IPS DF 6.9 (cell line): ENCODE measurements around the gene ZNFX1.
"Not testable (repeated sequence)": the region's sequence is repeated elsewhere in the genome, so short reads cannot be mapped to it uniquely, and the experiment has no call there.

Experiments
- DNase-seq: peaks from one replicate; pipeline ENCODE4 v3.0.0-alpha.2; 2013; ENCODE audit warnings: low read depth, low spot score
- H3K27ac ChIP-seq: one replicate; pipeline ENCODE4 v1.5.1; 2013; ENCODE audit warnings: low read length, control low read depth
- H3K27me3 ChIP-seq: 2 replicates; pipeline ENCODE4 v1.6.1; 2013; ENCODE audit warnings: mild to moderate bottlenecking, low read length; ENCODE audit not compliant: control insufficient read depth, insufficient read depth
- H3K36me3 ChIP-seq: 2 replicates; pipeline ENCODE4 v1.6.1; 2013; ENCODE audit warnings: low read length; ENCODE audit not compliant: control insufficient read depth, insufficient read depth
- H3K4me1 ChIP-seq: 2 replicates; pipeline ENCODE4 v1.6.1; 2013; ENCODE audit warnings: low read length; ENCODE audit not compliant: control insufficient read depth, insufficient read depth
- H3K4me3 ChIP-seq: 2 replicates; pipeline ENCODE4 v1.5.1; 2013; ENCODE audit warnings: mild to moderate bottlenecking, low read length
- H3K9me3 ChIP-seq: 2 replicates; pipeline ENCODE4 v1.6.1; 2013; ENCODE audit warnings: low read length, inconsistent platforms; ENCODE audit not compliant: control insufficient read depth, insufficient read depth
- WGBS: extraction: QIAGEN DNeasy Blood & Tissue Kit; methylation state at CpG from one replicate; pipeline ENCODE4 v1.1.7; 2013; ENCODE audit warnings: mixed read lengths, missing lambda C conversion rate; ENCODE audit not compliant: insufficient read length, insufficient coverage; 5-methylcytosine and 5-hydroxymethylcytosine counted together

Gene ZNFX1

DNA sequence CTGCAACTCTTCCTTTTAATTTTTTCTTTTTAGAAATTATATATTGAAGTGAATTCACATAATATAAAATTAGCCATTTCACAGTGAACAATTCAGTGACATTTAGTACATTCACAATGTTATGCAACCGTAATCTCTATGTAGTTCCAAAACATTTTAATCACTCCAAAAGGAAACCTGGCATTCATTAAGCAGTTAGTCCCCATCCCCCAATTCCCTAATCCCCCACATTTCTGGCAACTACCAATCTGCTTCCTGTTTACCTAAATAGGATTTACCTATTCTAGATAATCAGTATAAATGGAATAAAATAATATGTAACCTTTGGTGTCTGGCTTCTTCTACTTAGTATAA lies 67.1 kb downstream of the ZNFX1 start:
- Histone ChIP-seq H3K9me3 (no peaks in the 10 kb centered on the region), H3K36me3 (no peaks in the 10 kb centered on the region), H3K27me3 (no peaks in the 10 kb centered on the region), H3K27ac (no peak overlapping the region), H3K4me1 (no peaks in the 10 kb centered on the region), H3K4me3 (no peak overlapping the region)
- no peak for DNase-seq
- WGBS: no CpG with 5 or more reads among the region's 1 CpG

DNA sequence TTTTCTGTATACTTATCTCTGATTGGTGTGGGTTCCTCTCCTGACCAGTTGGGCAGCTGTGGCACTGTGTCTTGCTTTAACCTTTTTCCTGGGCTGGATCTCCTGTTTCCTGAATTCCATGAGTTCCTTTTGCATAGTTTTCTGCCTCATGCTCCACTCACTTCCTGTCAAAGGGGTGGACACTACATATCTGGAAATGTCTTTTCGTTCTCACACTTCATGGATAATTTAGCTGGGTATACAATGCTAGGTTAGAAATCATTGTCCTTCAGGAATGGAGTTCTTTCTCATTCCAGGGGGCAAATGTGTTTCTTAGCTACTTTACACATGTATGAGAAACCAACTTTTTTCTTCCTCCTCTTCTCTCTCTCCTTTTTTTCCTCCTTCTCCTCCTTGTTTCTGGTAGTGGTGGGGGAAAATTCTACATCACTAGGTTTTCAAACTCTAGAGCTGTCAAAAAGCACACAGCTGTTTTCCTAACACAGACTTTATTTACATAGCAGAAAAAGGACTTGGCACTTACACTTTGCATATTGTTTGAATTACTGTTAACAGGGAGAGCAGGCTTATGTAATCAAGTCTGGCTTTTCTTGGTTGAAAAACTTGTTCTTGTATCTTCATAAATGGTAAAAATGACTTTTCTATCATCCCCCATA lies 67.6 kb downstream of the ZNFX1 start:
- no peak overlapping the region for H3K27ac ChIP-seq
- WGBS: no CpG with 5 or more reads among the region's 1 CpG

DNA sequence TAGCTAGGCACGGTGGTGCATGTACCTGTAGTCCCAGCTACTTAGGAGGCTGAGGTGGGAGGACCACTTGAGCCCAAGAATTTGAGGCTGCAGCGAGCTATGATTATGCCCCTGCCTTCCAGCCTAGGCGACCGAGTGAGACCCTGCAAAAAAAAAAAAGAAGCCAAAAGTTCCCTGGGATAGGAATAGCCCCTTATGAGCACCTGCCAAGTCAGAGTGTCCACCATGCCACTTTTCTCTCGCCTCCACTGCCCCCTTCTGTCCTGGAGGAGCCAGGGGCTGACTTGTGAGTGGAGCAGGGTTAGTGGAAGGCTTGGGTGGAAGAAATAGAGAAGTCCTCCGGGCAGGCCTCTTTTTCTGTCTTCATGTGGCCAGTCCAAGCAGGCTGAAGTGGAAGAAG lies 70.8 kb downstream of the ZNFX1 start:
- no CpG with 5 or more reads among the region's 6 CpGs for WGBS

More for the DNA sequence above, 67.6 kb downstream of the ZNFX1 start:
- no peaks in the 10 kb centered on the region for H3K27me3 ChIP-seq
- DNase-seq: no peak
- no peaks in the 10 kb centered on the region for H3K9me3 ChIP-seq
- H3K4me1 ChIP-seq: no peaks in the 10 kb centered on the region
- no peak overlapping the region for H3K4me3 ChIP-seq
- no peaks in the 10 kb centered on the region for H3K36me3 ChIP-seq

DNA sequence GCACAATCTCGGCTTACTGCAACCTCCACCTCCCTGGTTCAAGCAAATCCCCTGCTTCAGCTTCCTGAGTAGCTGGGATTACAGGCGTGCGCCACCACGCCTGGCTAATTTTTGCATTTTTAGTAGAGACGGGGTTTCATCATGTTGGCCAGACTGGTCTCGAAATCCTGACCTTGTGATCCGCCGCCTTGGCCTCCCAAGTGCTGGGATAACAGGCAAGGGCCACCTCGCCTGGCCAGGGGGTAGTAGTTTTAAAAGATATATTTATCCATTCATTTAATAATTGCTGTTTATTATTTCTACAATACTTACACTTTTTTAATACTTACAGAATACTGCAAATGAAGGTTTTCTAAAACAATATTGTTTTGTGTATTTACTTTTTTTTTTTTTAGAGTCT lies 74.1 kb downstream of the ZNFX1 start:
- no peaks in the 10 kb centered on the region for H3K9me3 ChIP-seq
- no peaks in the 10 kb centered on the region for H3K4me1 ChIP-seq
- DNase-seq: no peak
- H3K27ac ChIP-seq: no peak overlapping the region
- WGBS: no CpG with 5 or more reads among the region's 9 CpGs
- H3K36me3 ChIP-seq: no peaks in the 10 kb centered on the region
- no peaks in the 10 kb centered on the region for H3K27me3 ChIP-seq
- H3K4me3 ChIP-seq: no peak overlapping the region

More for the DNA sequence above, 70.8 kb downstream of the ZNFX1 start:
- Histone ChIP-seq H3K9me3 (no peaks in the 10 kb centered on the region), H3K27ac (no peak overlapping the region), H3K36me3 (no peaks in the 10 kb centered on the region), H3K4me3 (no peak overlapping the region), H3K27me3 (no peaks in the 10 kb centered on the region), H3K4me1 (no peaks in the 10 kb centered on the region)
- no peak for DNase-seq

DNA sequence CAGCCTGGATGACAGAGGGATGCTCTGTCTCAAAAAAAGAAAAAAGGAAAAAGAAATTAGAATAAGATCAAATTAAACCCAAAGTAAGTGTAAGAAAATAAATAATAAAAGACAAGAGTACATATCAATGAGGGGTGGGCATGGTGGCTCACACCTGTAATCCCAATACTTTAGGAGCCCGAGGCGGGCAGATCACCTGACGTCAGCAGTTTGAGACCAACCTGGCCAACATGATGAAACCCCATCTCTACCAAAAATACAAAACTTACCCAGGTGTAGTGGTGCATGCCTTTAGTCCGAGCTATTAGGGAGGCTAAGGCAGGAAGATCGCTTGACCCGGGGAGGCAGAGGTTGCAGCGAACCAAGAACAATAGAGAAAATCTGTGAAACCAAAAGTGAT lies 74.8 kb downstream of the ZNFX1 start:
- no peaks in the 10 kb centered on the region for H3K36me3 ChIP-seq

DNA sequence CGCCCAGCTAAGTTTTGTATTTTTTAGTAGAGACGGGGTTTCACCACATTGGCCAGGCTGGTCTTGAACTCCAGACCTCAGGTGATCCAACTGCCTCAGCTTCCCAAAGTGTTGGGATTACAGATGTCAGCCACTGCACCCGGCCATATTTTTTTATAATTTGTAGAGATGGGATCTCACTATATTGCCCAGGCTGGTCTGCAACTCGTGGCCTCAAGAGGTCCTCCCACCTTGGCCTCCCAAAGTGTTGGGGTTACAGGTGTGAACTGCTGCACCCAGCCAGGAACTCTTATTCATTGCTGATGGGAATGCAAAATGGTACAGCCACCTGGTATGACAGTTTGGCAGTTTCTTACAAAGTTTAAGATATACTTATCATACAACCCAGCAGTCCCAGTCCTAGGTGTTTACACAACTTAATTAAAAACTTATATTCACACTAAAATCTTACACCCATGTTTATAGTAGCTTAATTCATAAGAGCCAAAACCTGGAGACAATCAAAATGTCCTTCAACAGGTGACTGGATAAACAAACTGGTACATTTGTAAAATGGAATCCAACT lies 78.0 kb downstream of the ZNFX1 start:
- WGBS: no CpG with 5 or more reads among the region's 4 CpGs
- Histone ChIP-seq H3K9me3 (no peaks in the 10 kb centered on the region), H3K27me3 (no peaks in the 10 kb centered on the region), H3K4me3 (no peak overlapping the region), H3K4me1 (no peaks in the 10 kb centered on the region), H3K27ac (no peak overlapping the region), H3K36me3 (no peaks in the 10 kb centered on the region)
- no peak for DNase-seq

More for the DNA sequence above, 74.8 kb downstream of the ZNFX1 start:
- H3K9me3 ChIP-seq: no peaks in the 10 kb centered on the region
- no peaks in the 10 kb centered on the region for H3K27me3 ChIP-seq
- DNase-seq: no peak
- no peak overlapping the region for H3K4me3 ChIP-seq
- no peak overlapping the region for H3K27ac ChIP-seq
- H3K4me1 ChIP-seq: no peaks in the 10 kb centered on the region
- WGBS: no CpG with 5 or more reads among the region's 7 CpGs

DNA sequence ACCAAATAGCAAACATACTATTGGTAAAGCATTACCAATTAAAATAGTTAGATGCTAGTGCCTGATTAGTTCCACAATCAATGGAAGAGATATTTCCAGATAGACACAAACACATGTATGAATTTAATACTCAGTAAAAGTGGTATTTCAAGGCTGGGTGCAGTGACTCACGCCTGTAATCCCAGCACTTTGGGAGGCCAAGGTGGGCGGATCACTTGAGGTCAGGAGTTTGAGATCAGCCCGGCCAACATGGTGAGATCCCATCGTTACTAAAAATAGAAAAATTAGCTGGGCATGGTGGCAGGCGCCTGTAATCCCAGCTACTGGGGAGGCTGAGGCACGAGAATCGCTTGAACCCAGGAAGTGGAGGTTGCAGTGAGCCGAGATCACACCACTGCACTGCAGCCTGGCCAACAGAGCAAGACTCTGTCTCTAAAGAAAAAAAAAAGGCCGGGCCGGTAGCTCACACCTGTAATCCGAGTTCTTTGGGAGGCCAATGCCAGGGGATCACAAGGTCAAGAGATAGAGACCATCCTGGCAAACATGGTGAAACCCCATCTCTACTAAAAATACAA lies 84.8 kb downstream of the ZNFX1 start:
- no CpG with 5 or more reads among the region's 11 CpGs for WGBS
- not testable (repeated sequence) for H3K4me1 ChIP-seq, H3K36me3 ChIP-seq, H3K27me3 ChIP-seq, H3K4me3 ChIP-seq, H3K9me3 ChIP-seq, DNase-seq, H3K27ac ChIP-seq
